ENCODE data around the gene HEMGN.
A peak's percentile ranks its signal among the peaks of the same experiment; 100 is the strongest.
"Not testable (repeated sequence)": the region's sequence is repeated elsewhere in the genome, so short reads cannot be mapped to it uniquely, and the experiment has no call there.

The HEMGN gene

DNA sequence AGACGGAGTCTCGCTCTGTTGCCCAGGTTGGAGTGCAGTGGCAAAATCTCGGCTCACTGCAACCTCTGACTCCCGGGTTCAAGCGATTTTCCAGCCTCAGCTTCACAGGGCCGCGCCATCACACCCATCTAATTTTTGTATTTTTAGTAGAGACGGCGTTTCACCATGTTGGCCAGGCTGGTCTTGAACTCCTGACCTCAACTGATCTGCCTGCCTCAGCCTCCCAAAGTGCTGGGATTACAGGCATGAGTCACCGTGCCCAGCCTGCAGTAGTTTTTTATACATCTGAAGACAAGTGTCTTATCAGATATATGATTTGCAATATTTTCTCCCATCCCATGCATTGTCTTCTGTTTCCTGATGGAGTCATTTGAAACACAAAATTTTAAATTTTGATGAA lies 38.7 kb upstream of the HEMGN start:
- H3K4me1 Mint-ChIP-seq: peaks cover 12% of the 10 kb centered on the region
- not testable (repeated sequence) for H3K27ac Mint-ChIP-seq; H3K36me3 Mint-ChIP-seq (ENCODE audit: low read depth); H3K4me3 Mint-ChIP-seq; DNase-seq; ATAC-seq; H3K9me3 Mint-ChIP-seq; H3K27me3 Mint-ChIP-seq

DNA sequence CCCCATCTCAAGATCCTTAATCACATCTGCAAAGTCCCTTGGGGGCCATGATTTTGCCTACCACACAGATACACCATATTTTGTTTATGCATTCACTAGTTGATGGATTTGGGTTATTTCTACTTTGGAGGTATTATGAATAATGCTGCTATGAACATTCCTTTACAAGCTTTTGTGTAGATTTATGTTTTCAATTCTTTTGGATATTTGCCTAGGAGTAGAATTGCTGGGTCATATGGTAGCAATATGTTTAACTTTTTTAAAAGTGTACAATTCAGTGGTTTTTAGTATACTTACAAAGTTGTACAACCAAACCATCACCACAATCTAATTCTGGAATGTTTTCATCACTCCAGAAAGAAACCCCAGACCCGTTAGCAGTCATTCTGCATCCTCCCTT lies 37.4 kb upstream of the HEMGN start:
- H3K36me3 Mint-ChIP-seq (ENCODE audit: low read depth): no peaks in the 10 kb centered on the region
- no peak for ATAC-seq

DNA sequence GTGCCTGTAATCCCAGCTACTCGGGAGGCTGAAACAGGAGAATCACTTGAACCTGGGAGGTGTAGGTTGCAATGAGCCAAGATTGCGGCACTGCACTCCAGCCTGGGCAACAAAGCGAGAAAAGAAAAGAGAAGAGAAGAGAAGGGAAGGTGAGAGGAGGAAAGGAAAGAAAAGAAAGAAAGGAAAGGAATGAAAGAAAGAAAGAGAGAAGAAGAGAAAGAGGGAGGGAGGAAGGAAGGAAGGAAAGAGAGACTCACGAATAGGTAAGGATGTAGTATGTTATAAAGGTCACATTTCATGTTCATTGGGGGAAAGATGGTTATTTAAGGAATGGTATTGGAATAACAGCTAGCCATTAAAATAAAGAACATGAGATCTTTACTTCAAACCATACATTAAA lies 34.8 kb upstream of the HEMGN start:
- no peak for DNase-seq
- Mint-ChIP-seq H3K27me3 (peaks cover 3% of the 10 kb centered on the region), H3K4me1 (peaks cover 8% of the 10 kb centered on the region), H3K36me3 (ENCODE audit: low read depth) (no peaks in the 10 kb centered on the region), H3K27ac (no peak overlapping the region), H3K4me3 (no peak overlapping the region), H3K9me3 (no peaks in the 10 kb centered on the region)
- ATAC-seq: no peak

More for the DNA sequence above, 37.4 kb upstream of the HEMGN start:
- no peaks in the 10 kb centered on the region for H3K9me3 Mint-ChIP-seq
- no peak overlapping the region for H3K4me3 Mint-ChIP-seq
- no peak for DNase-seq
- no peak overlapping the region for H3K27ac Mint-ChIP-seq
- H3K4me1 Mint-ChIP-seq: peaks cover 9% of the 10 kb centered on the region
- peaks cover 3% of the 10 kb centered on the region for H3K27me3 Mint-ChIP-seq

DNA sequence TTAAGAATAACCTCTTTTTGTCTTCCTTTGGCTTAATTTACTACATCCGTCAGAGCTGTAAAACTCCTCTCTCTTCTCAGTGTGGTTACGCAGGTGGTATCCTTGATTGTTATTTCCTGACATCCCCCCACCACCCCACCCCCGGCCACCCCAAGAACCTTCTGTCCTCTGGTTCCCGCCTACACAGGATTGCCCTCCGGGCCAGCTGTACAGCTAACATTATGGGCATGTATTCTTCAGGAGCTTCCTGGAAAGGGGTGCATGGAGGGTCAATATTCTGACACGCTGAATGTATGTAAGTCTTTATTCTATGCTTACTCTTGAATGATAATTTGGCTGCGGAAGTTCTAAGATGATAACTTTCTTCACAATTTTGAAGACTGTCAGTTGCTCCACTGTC lies 32.2 kb upstream of the HEMGN start:
- Mint-ChIP-seq H3K27ac (no peak overlapping the region), H3K4me3 (no peak overlapping the region), H3K9me3 (no peaks in the 10 kb centered on the region), H3K36me3 (ENCODE audit: low read depth) (no peaks in the 10 kb centered on the region), H3K27me3 (peaks cover 3% of the 10 kb centered on the region), H3K4me1 (peaks cover 8% of the 10 kb centered on the region)
- ATAC-seq (no peak), DNase-seq (no peak)

DNA sequence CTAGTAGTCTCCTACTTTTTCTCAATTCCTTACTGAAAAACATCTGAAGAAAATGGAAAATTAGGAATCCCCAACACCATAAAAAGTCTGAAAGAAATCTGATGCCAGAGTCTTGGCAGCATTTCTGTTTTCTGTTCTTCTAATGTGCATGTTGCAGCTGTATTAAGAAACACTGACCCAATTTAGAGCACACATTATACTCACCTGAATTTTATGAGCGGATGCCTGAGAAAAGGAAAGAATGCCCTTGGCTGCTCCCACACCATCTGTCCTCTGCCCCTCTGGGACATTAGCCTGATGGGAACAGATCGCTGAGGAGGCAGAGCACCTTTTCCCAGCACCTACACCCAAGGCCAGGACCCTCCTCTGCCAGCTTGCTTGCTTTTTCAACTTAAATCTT lies 31.0 kb upstream of the HEMGN start:
- Mint-ChIP-seq H3K4me3 (no peak overlapping the region), H3K9me3 (no peaks in the 10 kb centered on the region), H3K27me3 (peaks cover 3% of the 10 kb centered on the region), H3K4me1 (peaks cover 8% of the 10 kb centered on the region), H3K27ac (no peak overlapping the region), H3K36me3 (ENCODE audit: low read depth) (no peaks in the 10 kb centered on the region)
- ATAC-seq: no peak
- no peak for DNase-seq

DNA sequence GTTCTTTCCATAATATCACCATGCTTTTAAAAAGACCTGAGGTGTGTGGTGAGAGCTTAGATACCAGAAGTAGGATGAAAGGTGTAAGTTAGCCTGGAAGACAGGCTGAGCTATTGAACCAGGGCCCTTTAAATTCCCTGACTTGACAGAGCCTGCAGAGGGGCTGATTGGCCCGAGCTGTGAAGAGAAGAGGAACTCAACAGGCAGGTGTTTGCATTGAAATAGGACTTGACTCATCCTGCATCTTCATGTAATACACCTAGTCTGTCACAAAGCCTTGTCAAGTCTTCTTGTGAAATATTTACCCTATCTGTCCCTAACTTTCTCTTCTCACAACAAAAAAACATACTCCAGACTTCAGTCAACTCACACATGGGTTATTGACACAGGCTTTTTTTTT lies 28.5 kb upstream of the HEMGN start:
- Mint-ChIP-seq H3K9me3 (no peaks in the 10 kb centered on the region), H3K27me3 (no peaks in the 10 kb centered on the region), H3K4me1 (peaks cover 8% of the 10 kb centered on the region), H3K4me3 (no peak overlapping the region), H3K27ac (no peak overlapping the region), H3K36me3 (ENCODE audit: low read depth) (no peaks in the 10 kb centered on the region)
- no peak for DNase-seq
- no peak for ATAC-seq

DNA sequence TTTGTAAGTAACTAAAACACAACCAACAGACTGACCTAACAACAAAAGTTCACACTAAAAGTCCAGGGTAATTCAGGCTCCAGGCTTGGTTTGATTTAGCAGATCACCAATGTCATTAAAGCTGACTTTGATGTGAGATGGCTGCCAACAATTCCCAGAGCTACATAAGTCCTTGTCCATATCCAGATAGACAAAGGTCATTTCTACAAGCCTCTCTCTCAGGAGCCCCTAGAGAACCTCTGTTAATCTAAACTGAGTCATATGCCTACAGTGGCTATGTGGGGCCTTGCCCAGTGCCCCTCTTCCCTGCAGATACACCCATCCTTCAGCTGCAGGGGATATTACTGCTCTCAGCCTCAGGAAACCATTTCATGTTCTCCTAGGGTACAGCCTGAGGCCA lies 26.9 kb upstream of the HEMGN start:
- Mint-ChIP-seq H3K4me1 (peaks cover 1% of the 10 kb centered on the region), H3K9me3 (no peaks in the 10 kb centered on the region), H3K4me3 (no peak overlapping the region), H3K36me3 (ENCODE audit: low read depth) (no peaks in the 10 kb centered on the region), H3K27ac (no peak overlapping the region), H3K27me3 (no peaks in the 10 kb centered on the region)
- DNase-seq (no peak), ATAC-seq (no peak)

DNA sequence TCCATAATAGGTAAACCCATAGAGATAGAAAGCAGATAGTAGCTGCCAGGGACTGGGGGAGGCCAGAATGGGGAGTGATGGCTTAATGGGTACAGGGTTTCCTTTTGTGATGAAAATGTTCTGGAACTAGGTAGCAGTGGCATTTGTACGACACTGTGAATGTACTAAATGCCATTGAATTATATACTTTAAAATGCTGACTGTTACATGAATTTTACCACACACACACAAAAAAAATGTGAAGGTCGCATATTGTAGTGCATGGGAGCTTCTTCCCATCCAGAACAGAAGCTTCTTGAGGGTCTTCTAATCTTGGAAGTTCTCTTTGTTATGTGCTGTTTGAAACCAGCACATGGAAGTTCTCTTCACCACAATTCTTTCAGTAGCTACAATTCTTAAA lies 25.3 kb upstream of the HEMGN start:
- DNase-seq (no peak), ATAC-seq (no peak)
- H3K27ac Mint-ChIP-seq: no peak overlapping the region
- H3K27me3 Mint-ChIP-seq: no peaks in the 10 kb centered on the region
- H3K36me3 Mint-ChIP-seq (ENCODE audit: low read depth): no peaks in the 10 kb centered on the region
- no peaks in the 10 kb centered on the region for H3K9me3 Mint-ChIP-seq
- H3K4me1 Mint-ChIP-seq: peaks cover 2% of the 10 kb centered on the region
- H3K4me3 Mint-ChIP-seq: no peak overlapping the region

DNA sequence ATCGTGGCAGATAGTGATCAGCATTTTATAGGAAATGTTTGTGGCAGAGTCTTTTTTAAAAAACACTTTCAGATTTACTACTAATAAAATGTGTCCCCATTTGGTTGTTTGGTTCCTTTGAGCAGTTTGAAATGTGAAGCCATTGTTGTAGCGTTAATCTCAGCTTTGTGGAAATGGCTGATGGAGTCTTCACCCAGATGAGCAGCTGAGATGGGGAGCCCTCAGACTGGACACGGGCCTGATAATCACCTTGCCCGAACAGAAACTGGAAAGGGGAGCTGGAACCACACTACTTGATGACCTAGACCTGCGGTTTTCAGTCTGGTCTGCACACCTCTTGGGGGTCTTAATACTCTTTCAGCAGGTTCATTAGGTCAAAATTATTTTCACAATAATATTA lies 24.6 kb upstream of the HEMGN start:
- Mint-ChIP-seq H3K27ac (no peak overlapping the region), H3K4me3 (no peak overlapping the region), H3K9me3 (no peaks in the 10 kb centered on the region), H3K36me3 (ENCODE audit: low read depth) (no peaks in the 10 kb centered on the region), H3K4me1 (peaks cover 2% of the 10 kb centered on the region), H3K27me3 (no peaks in the 10 kb centered on the region)
- DNase-seq (no peak), ATAC-seq (no peak)

DNA sequence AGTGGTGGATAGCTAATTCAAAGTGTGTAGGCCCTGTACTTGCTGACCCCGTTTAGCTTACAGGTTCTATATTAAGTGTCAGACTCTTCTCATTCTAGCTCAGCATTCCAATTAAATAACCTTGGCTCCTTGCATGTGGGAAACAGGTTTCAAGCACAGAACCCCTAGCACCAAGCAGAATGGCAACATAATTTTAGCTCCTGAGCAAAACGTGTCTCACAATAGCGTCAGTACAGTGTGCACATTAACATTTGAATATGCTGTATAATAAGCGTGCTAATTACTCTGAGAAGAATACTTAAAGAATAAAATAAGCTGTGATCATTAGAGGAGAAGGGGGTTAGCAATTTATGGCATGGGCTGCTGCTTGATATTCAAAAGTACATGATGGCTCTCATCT lies 24.2 kb upstream of the HEMGN start:
- no peak overlapping the region for H3K27ac Mint-ChIP-seq
- ATAC-seq (no peak), DNase-seq (no peak)
- no peaks in the 10 kb centered on the region for H3K9me3 Mint-ChIP-seq
- H3K4me1 Mint-ChIP-seq: peaks cover 2% of the 10 kb centered on the region
- H3K36me3 Mint-ChIP-seq (ENCODE audit: low read depth): no peaks in the 10 kb centered on the region
- H3K27me3 Mint-ChIP-seq: no peaks in the 10 kb centered on the region
- no peak overlapping the region for H3K4me3 Mint-ChIP-seq

DNA sequence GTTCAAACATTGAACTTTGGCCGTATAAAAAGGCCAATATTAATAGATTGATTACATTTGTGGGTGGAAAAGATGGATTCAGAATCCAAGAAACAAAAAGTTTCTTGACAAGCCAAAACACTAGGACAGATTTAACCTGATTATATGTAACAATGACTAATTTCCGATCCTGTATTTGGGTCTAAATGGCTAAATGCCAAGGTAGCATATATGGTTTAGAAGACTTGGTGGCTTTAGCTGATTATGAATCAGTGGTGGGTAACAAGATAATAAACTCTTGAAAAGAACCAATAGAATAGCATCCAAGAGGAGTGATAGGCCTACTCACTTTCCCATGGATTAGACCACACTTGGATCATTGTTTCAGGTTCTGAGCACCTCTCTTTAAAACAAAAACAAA lies 23.4 kb upstream of the HEMGN start:
- no peaks in the 10 kb centered on the region for H3K9me3 Mint-ChIP-seq
- H3K4me1 Mint-ChIP-seq: peaks cover 2% of the 10 kb centered on the region
- H3K36me3 Mint-ChIP-seq (ENCODE audit: low read depth): no peaks in the 10 kb centered on the region
- H3K4me3 Mint-ChIP-seq: no peak overlapping the region
- H3K27ac Mint-ChIP-seq: no peak overlapping the region
- H3K27me3 Mint-ChIP-seq: no peaks in the 10 kb centered on the region
- ATAC-seq (no peak), DNase-seq (no peak)

DNA sequence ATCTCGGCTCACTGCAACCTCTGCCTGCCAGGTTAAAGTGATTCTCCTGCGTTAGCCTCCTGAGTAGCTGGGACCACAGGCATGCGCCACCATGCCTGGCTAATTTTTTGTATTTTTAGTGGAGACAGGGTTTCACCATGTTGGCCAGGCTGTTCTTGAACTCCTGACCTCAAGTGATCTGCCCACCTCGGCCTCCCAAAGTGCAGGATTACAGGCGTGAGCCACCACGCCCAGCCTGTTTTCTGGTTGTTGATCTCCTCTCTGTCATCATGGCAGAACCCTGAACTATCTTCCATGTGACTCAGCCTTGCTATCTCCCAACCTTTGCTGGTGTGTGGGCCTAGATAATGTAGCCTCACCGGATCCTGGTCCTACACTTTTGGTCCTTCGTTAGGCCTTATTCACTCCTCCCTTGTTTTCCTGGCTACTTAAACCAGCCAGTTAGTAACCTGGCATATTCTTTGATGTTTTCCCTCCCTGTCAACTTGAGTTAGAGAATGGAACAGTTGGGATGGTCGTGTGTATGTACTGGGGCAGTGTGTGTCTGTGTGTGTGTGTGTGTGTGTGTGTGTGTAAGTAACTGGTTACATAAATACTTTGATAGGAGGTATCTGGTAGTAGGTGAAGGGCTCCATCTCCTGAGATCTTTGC lies 22.8 kb upstream of the HEMGN start:
- not testable (repeated sequence) for H3K4me3 Mint-ChIP-seq; H3K9me3 Mint-ChIP-seq; H3K27ac Mint-ChIP-seq; ATAC-seq; H3K4me1 Mint-ChIP-seq; DNase-seq; H3K36me3 Mint-ChIP-seq (ENCODE audit: low read depth); H3K27me3 Mint-ChIP-seq

DNA sequence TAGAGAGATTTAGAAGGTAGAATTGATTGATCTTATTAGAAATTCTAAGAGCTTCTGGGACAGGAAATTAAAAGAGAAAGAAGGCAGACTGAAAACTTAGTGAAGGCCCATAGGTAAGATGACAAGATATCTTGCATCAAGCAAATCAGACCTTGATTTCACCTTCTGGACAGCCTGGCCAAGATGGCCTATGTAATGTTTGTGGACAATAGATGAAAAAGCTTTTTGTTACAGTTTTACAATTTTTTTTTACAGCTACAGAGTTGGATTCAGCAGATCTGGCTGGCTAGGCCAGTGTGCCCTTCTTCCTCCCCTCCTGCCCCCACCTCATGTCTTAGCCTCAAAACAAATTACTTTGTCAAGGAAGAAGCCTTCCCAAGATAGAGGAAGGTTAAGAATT lies 21.6 kb upstream of the HEMGN start:
- DNase-seq (no peak), ATAC-seq (no peak)
- no peaks in the 10 kb centered on the region for H3K36me3 Mint-ChIP-seq (ENCODE audit: low read depth)
- H3K27ac Mint-ChIP-seq: no peak overlapping the region
- H3K4me1 Mint-ChIP-seq: peaks cover 2% of the 10 kb centered on the region
- H3K27me3 Mint-ChIP-seq: no peaks in the 10 kb centered on the region
- no peak overlapping the region for H3K4me3 Mint-ChIP-seq
- H3K9me3 Mint-ChIP-seq: no peaks in the 10 kb centered on the region

DNA sequence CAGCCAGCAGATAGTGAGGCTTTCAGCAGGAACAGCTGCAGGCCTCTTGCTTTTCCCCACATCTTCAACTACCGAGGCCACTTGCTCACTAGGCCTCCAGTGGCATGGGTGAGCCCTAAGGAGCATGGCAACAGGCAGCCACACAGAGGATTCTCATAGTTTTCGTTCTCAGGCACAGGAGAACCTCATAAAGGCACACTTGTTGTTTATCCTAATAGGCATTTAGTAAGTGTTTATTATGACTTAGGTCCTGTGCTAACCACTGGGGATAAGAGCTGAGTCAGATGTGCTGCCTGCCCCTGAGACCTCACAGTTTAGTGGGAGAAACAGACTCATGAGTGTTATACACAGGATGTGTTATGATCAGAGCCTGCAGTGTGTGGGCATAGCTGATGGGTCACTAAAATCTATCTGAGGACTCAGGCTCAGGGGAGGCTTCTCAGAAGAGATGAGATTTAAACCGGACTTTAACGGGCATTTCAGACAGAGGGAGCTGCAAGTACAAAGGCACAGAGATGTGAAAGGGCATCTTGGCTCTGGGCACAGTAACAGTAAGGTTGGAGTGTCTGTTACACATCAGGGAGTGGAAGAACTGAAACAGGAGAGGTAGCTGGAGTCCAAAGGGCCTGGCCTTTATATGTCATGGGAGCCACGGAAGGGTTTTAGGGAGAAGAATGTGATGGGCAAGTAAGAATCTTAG lies 21.0 kb upstream of the HEMGN start:
- H3K27me3 Mint-ChIP-seq: no peaks in the 10 kb centered on the region
- peak; percentile 77 for ATAC-seq

DNA sequence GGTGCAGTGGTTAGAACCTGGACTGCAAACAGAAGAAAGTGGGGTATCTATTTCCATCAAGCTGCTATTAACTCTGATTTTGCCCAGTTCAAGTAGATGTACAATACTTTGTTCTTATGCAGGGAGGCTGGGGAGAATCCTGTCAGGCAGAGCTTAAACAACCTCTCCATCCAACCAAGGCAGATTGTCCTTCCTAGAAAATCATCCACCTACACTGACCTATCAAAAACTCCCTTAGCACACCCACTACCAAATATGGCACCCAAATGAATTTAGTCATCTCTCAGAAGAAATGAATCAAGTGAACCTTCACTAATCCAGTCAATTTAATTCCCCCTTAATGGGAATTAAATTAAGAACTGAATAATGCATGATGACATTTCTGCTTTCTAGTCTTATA lies 18.4 kb upstream of the HEMGN start:
- Mint-ChIP-seq H3K27ac (no peak overlapping the region), H3K4me1 (peaks cover 2% of the 10 kb centered on the region)

More for the DNA sequence above, 21.0 kb upstream of the HEMGN start:
- DNase-seq: no peak
- no peak overlapping the region for H3K4me3 Mint-ChIP-seq
- peaks cover 2% of the 10 kb centered on the region for H3K4me1 Mint-ChIP-seq
- H3K36me3 Mint-ChIP-seq (ENCODE audit: low read depth): no peaks in the 10 kb centered on the region
- H3K27ac Mint-ChIP-seq: no peak overlapping the region
- no peaks in the 10 kb centered on the region for H3K9me3 Mint-ChIP-seq

More for the DNA sequence above, 18.4 kb upstream of the HEMGN start:
- DNase-seq: no peak
- Mint-ChIP-seq H3K9me3 (no peaks in the 10 kb centered on the region), H3K27me3 (no peaks in the 10 kb centered on the region), H3K4me3 (no peak overlapping the region), H3K36me3 (ENCODE audit: low read depth) (no peaks in the 10 kb centered on the region)
- ATAC-seq: no peak

Data from activated naive CD8-positive, alpha-beta T cell treated with anti-CD3 and anti-CD28 coated beads, Interleukin-2, amount 50 U/mL, for 24 hours (primary cell).